HepG2 (cell line): ENCODE data around the gene ANKRD66. TPM values are rescaled to one million over a fixed set of nuclear protein-coding genes. Genes with fewer than 3 reads are reported as not detected.
"Not testable (repeated sequence)": the region's sequence is repeated elsewhere in the genome, so short reads cannot be mapped to it uniquely, and the experiment has no call there.

Experiments used
- ATAC-seq: fragments of 200-7000 bp; cut with Tn5 transposase; 3 replicates; pipeline ENCODE4 v1.9.1; 2020; ENCODE audit warnings: mild to moderate bottlenecking, moderate library complexity
- BruUV-seq: library from RNA; stranded (reverse); fragments of 400-500 nt; replicated peaks from 2 replicates; lab custom pipeline; 2021; lab: Mats Ljungman, UMichigan
- CTCF ChIA-PET: fragments of 300-600 bp; formaldehyde crosslinking; extraction: SDS; loops from one replicate; lab custom pipeline; 2021; ENCODE audit warnings: low total read pairs, inconsistent platforms, low intra/inter-chr PET ratio; lab: Yijun Ruan, JAX
- POLR2A ChIA-PET: fragments of 350-600 bp; sonication (Branson Sonifier 250); formaldehyde crosslinking; loops from one replicate; lab custom pipeline; 2020; ENCODE audit warnings: antibody characterized with exemption, inconsistent platforms; lab: Yijun Ruan, JAX
- DNase-seq: peaks from one replicate; pipeline ENCODE4 v3.0.0-alpha.2; 2015; ENCODE audit warnings: low spot score
- FAIRE-seq: peaks from 3 replicates; lab custom pipeline; 2011; peaks lifted over from hg19 to GRCh38; lab: Jason Lieb, UNC
- H2AFZ ChIP-seq: one replicate; pipeline ENCODE4 v1.6.1; 2011; ENCODE audit warnings: low read length, inconsistent platforms
- H3K27ac ChIP-seq: fragments of 300-600 bp; 3 replicates; pipeline ENCODE4 v1.8.0; 2011; ENCODE audit warnings: mixed run types, mild to moderate bottlenecking, mixed read lengths, low read length, inconsistent platforms; ENCODE audit not compliant: insufficient read depth; ENCODE audit errors: extremely low read length
- H3K27me3 ChIP-seq, 2 experiments: fragments of 200-600 bp in 1 of 2; 2 replicates in 1 of 2; 3 replicates in 1 of 2; pipeline versions ENCODE4 v1.6.0 to v1.8.0; 2011; ENCODE audit warnings: low read length in 2 of 2, mild to moderate bottlenecking in 2 of 2, moderate library complexity in 2 of 2, inconsistent platforms in 1 of 2; ENCODE audit not compliant: insufficient read depth in 2 of 2, control insufficient read depth in 1 of 2
- H3K36me3 ChIP-seq, 2 experiments: fragments of 200-600 bp in 1 of 2; replicated peaks in 1 of 2; 2 replicates in 1 of 2; 3 replicates in 1 of 2; pipeline versions ENCODE4 v1.5.1 to v1.8.0; 2011; ENCODE audit warnings: low read length in 2 of 2, inconsistent platforms in 1 of 2; ENCODE audit not compliant: insufficient read depth in 2 of 2, control insufficient read depth in 1 of 2
- H3K4me1 ChIP-seq: 2 replicates; pipeline ENCODE4 v1.5.1; 2012; ENCODE audit warnings: low read length, inconsistent platforms; ENCODE audit not compliant: insufficient read depth
- H3K4me2 ChIP-seq: 2 replicates; pipeline ENCODE4 v1.6.0; 2011; ENCODE audit warnings: low read depth, low read length, inconsistent platforms
- H3K4me3 ChIP-seq, 3 experiments: fragments of 200-600 bp in 1 of 3; sonication (generic), shearing (Covaris generic) in 1 of 3; replicated peaks in 1 of 3; 2 replicates each; pipeline ENCODE4 v1.5.1; 2011 to 2016; ENCODE audit warnings: low read length in 3 of 3, inconsistent platforms in 2 of 3, low read depth in 2 of 3, mild to moderate bottlenecking in 2 of 3, control low read depth in 1 of 3, mixed read lengths in 1 of 3; ENCODE audit not compliant: insufficient read depth in 1 of 3
- H3K79me2 ChIP-seq: one replicate; pipeline ENCODE4 v1.6.1; 2011; ENCODE audit warnings: low read length, inconsistent platforms; ENCODE audit not compliant: insufficient read depth
- H3K9ac ChIP-seq: 2 replicates; pipeline ENCODE4 v1.6.0; 2011; ENCODE audit warnings: mild to moderate bottlenecking, low read depth, low read length, inconsistent platforms; ENCODE audit not compliant: insufficient read depth
- H3K9me3 ChIP-seq: 2 replicates; pipeline ENCODE4 v1.5.1; 2012; ENCODE audit warnings: mild to moderate bottlenecking, low read length
- H4K20me1 ChIP-seq: 2 replicates; pipeline ENCODE4 v1.6.0; 2011; ENCODE audit warnings: inconsistent platforms, mild to moderate bottlenecking, low read length, moderate library complexity; ENCODE audit not compliant: insufficient read depth
- DPF2 ChIP-seq: sonication (generic); formaldehyde crosslinking; IDR thresholded peaks from 2 replicates; pipeline ENCODE4 v1.4.0; 2020; ENCODE audit warnings: mild to moderate bottlenecking, low read depth, missing genetic modification reagents, borderline replicate concordance
- HOXA7 ChIP-seq: sonication (generic); formaldehyde crosslinking; IDR thresholded peaks from 2 replicates; pipeline ENCODE4 v1.8.1; 2022; ENCODE audit warnings: mild to moderate bottlenecking, missing genetic modification reagents, moderate library complexity
- MZF1 ChIP-seq: sonication (generic); formaldehyde crosslinking; IDR thresholded peaks from 2 replicates; pipeline ENCODE4 v1.8.1; 2023; ENCODE audit warnings: mild to moderate bottlenecking, missing genetic modification reagents, borderline replicate concordance
- PHF20 ChIP-seq: sonication (generic); formaldehyde crosslinking; IDR thresholded peaks from 2 replicates; pipeline ENCODE4 v1.5.0; 2020; ENCODE audit warnings: mild to moderate bottlenecking, missing genetic modification reagents
- PITX1 ChIP-seq: sonication (generic); formaldehyde crosslinking; IDR thresholded peaks from 2 replicates; pipeline ENCODE4 v1.5.1; 2020; ENCODE audit warnings: mild to moderate bottlenecking, missing genetic modification reagents
- POLR2AphosphoS2 ChIP-seq: IDR thresholded peaks from 2 replicates; pipeline ENCODE4 v1.6.1; 2011; ENCODE audit warnings: low read depth, low read length, improper control_type of control experiment
- PRPF4 ChIP-seq: fragments of 200-400 bp; formaldehyde crosslinking; IDR thresholded peaks from 2 replicates; pipeline ENCODE4 v1.6.1; 2016; ENCODE audit warnings: low read length, low read depth; ENCODE audit not compliant: poor library complexity, severe bottlenecking
- TEAD2 ChIP-seq: sonication (generic); formaldehyde crosslinking; IDR thresholded peaks from 2 replicates; pipeline ENCODE4 v1.9.0; 2021; ENCODE audit warnings: missing genetic modification reagents
- ZNF136 ChIP-seq: sonication (generic); formaldehyde crosslinking; IDR thresholded peaks from 2 replicates; pipeline ENCODE4 v1.8.1; 2022; ENCODE audit warnings: low read depth, mild to moderate bottlenecking, moderate library complexity, missing genetic modification reagents
- ZNF382 ChIP-seq: sonication (generic); formaldehyde crosslinking; IDR thresholded peaks from 2 replicates; pipeline ENCODE4 v1.5.0; 2020; ENCODE audit warnings: missing genetic modification reagents, mild to moderate bottlenecking, borderline replicate concordance
- ZNF44 ChIP-seq: sonication (generic); formaldehyde crosslinking; IDR thresholded peaks from 2 replicates; pipeline ENCODE4 v1.5.1; 2020; ENCODE audit warnings: mild to moderate bottlenecking, missing genetic modification reagents
- ZNF670 ChIP-seq: sonication (generic); formaldehyde crosslinking; IDR thresholded peaks from 2 replicates; pipeline ENCODE4 v1.8.0; 2022; ENCODE audit warnings: mild to moderate bottlenecking, missing genetic modification reagents, borderline replicate concordance
- WGBS: methylation state at CpG from one replicate; pipeline ENCODE4 v1.1.6; 2017; ENCODE audit warnings: low lambda C conversion rate; 5-methylcytosine and 5-hydroxymethylcytosine counted together
- in situ Hi-C: cut with HindIII; loops from 2 replicates; pipeline ENCODE4 v1.10.0; 2017; ENCODE audit warnings: low pct_unique_long_range_greater_than_20kb; ENCODE audit not compliant: extremely low pct_ligation_motif_present
- intact Hi-C: fragments of 100-400 bp; cut with micrococcal nuclease; formaldehyde crosslinking; loops from one replicate; pipeline ENCODE4 v1.10.0; 2022; ENCODE audit not compliant: unreplicated experiment
- polyA plus RNA-seq, 8 experiments: library from polyadenylated mRNA; depleted of rRNA in 3 of 8; stranded (reverse) in 7 of 8; unstranded in 1 of 8; fragments of >200 nt; fragmentation: Illumina TruSeq in 4 of 8; extraction: Trizol in 4 of 8; gene quantifications; 2 replicates each; pipeline versions ENCODE4 v1.2.1 to v1.2.3, GENCODE V29; 2011 to 2016; ENCODE audit warnings: low read depth in 4 of 8, missing spikeins in 1 of 8, mixed read lengths in 1 of 8; ENCODE audit not compliant: insufficient read depth in 1 of 8
- total RNA-seq, 5 experiments: library from RNA; depleted of rRNA; stranded (reverse); fragments of >200 nt; fragmentation: Illumina TruSeq; extraction: Trizol; gene quantifications; 2 replicates each; pipeline ENCODE4 v1.2.3, GENCODE V29; 2016; ENCODE audit warnings: low read depth in 1 of 5

Gene ANKRD66
- total and polyA plus RNA-seq, 2 of the 13 experiments (the other 11 are each of a cell fraction or from before 2014, with no cell fraction given): not detected

- H3K79me2 ChIP-seq, POLR2A ChIA-PET, H3K4me3 ChIP-seq, in situ Hi-C loops, BruUV-seq, H4K20me1 ChIP-seq, H3K27me3 ChIP-seq, H3K9ac ChIP-seq, FAIRE-seq, H3K27ac ChIP-seq, H3K4me2 ChIP-seq, DNase-seq, intact Hi-C loops, H3K4me1 ChIP-seq, H2AFZ ChIP-seq, H3K36me3 ChIP-seq, CTCF ChIA-PET, H3K9me3 ChIP-seq, ATAC-seq: not testable (repeated sequence)
- WGBS: 40% methylated on average over 3 of the region's 3 CpGs
Measured at GRCh38 chr6:46744159-46744725, 2.5 kb upstream of the ANKRD66 start.

GRCh38 chr6:46745973-46746372, 760 bp upstream of the ANKRD66 start:
- ChIA-PET CTCF (no interaction called here), POLR2A (no interaction called here)
- Histone ChIP-seq H2AFZ (no peak overlapping the region), H3K79me2 (no peaks in the 10 kb centered on the region), H3K4me1 (no peaks in the 10 kb centered on the region), H3K4me3 (no peak overlapping the region), H3K9me3 (no peaks in the 10 kb centered on the region), H4K20me1 (no peaks in the 10 kb centered on the region)
- DNase-seq (no peak), ATAC-seq (no peak)
- BruUV-seq: no TSS peak
- in situ Hi-C loops: no loop called here
- TF ChIP-seq ZNF670 (CRISPR knock-in tag) (no peak), POLR2AphosphoS2 (no peak), PHF20 (CRISPR knock-in tag) (no peak), ZNF44 (CRISPR knock-in tag) (no peak), MZF1 (CRISPR knock-in tag) (no peak), PRPF4 (no peak), HOXA7 (CRISPR knock-in tag) (no peak), ZNF136 (CRISPR knock-in tag) (no peak), TEAD2 (CRISPR knock-in tag) (no peak), PITX1 (CRISPR knock-in tag) (no peak), DPF2 (CRISPR knock-in tag) (no peak), ZNF382 (no peak)
- TF ChIP-seq, all 625 proteins: peak for 0
- no peak overlapping the region for H3K4me2 ChIP-seq
- FAIRE-seq: no peak
- no peaks in the 10 kb centered on the region for H3K27me3 ChIP-seq
- no peak overlapping the region for H3K27ac ChIP-seq
- intact Hi-C loops: no loop called here
- no peak overlapping the region for H3K9ac ChIP-seq
- WGBS: 0% methylated on average over 2 of the region's 2 CpGs
- H3K36me3 ChIP-seq: no peaks in the 10 kb centered on the region
